ENCODE data around the gene ABCC11. TPM values are rescaled to one million over a fixed set of nuclear protein-coding genes. Genes with fewer than 3 reads are reported as not detected.

ABCC11 gene
- total and polyA plus RNA-seq, 2 experiments from 2014 or later: 0.10 TPM; not detected in 1

DNA sequence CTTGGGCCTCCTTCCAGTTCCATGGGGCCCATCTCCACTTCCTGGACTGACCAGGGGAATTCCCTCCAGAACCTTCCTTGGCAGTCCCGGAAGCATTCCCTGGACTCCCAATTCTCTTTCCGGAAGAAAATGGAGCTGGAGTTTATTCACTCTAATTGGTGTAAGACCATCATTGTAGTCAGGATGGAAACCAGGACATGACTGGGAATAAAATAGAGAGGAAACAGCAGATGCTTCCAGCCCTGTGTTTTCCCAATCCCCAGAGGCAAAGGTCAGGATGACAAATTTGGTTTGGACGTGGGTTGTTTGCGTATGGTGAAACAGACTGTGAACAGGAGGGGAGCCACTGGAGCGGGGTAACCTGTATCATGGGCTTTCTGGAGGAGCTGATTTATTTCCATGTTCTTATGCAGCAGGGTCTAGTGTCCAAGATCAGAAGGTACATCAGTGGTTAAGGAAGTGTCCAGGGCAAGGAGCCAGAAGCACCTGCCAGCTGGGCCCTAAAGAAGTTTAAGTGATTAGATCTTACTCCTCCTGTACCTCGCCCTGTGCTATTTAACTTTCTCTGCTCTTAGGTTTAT is 11.7 kb downstream of the ABCC11 start:
- TF ChIP-seq POLR2AphosphoS5 (IDR thresholded peaks at IDR 0.05; ENCODE audit: low read depth) (no peak), NANOG (IDR thresholded peaks at IDR 0.05; ENCODE audit: borderline replicate concordance) (no peak), ZNF331 (CRISPR knock-in tag; IDR thresholded peaks at IDR 0.05; ENCODE audit: low read depth) (no peak), EZH2 (IDR thresholded peaks at IDR 0.05; ENCODE audit: low read depth, unreplicated experiment) (no peak), ZNF114 (CRISPR knock-in tag; IDR thresholded peaks at IDR 0.05) (no peak)
- TF ChIP-seq, protein P1, sequence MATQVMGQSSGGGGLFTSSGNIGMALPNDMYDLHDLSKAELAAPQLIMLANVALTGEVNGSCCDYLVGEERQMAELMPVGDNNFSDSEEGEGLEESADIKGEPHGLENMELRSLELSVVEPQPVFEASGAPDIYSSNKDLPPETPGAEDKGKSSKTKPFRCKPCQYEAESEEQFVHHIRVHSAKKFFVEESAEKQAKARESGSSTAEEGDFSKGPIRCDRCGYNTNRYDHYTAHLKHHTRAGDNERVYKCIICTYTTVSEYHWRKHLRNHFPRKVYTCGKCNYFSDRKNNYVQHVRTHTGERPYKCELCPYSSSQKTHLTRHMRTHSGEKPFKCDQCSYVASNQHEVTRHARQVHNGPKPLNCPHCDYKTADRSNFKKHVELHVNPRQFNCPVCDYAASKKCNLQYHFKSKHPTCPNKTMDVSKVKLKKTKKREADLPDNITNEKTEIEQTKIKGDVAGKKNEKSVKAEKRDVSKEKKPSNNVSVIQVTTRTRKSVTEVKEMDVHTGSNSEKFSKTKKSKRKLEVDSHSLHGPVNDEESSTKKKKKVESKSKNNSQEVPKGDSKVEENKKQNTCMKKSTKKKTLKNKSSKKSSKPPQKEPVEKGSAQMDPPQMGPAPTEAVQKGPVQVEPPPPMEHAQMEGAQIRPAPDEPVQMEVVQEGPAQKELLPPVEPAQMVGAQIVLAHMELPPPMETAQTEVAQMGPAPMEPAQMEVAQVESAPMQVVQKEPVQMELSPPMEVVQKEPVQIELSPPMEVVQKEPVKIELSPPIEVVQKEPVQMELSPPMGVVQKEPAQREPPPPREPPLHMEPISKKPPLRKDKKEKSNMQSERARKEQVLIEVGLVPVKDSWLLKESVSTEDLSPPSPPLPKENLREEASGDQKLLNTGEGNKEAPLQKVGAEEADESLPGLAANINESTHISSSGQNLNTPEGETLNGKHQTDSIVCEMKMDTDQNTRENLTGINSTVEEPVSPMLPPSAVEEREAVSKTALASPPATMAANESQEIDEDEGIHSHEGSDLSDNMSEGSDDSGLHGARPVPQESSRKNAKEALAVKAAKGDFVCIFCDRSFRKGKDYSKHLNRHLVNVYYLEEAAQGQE (IDR thresholded peaks at IDR 0.05; ENCODE audit: unreplicated experiment): no peak
- TF ChIP-seq, protein P2, sequence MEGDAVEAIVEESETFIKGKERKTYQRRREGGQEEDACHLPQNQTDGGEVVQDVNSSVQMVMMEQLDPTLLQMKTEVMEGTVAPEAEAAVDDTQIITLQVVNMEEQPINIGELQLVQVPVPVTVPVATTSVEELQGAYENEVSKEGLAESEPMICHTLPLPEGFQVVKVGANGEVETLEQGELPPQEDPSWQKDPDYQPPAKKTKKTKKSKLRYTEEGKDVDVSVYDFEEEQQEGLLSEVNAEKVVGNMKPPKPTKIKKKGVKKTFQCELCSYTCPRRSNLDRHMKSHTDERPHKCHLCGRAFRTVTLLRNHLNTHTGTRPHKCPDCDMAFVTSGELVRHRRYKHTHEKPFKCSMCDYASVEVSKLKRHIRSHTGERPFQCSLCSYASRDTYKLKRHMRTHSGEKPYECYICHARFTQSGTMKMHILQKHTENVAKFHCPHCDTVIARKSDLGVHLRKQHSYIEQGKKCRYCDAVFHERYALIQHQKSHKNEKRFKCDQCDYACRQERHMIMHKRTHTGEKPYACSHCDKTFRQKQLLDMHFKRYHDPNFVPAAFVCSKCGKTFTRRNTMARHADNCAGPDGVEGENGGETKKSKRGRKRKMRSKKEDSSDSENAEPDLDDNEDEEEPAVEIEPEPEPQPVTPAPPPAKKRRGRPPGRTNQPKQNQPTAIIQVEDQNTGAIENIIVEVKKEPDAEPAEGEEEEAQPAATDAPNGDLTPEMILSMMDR (conservative IDR thresholded peaks at IDR 0.05; ENCODE audit: low read depth in 2 of 2): no peak
- TF ChIP-seq, protein P3, sequence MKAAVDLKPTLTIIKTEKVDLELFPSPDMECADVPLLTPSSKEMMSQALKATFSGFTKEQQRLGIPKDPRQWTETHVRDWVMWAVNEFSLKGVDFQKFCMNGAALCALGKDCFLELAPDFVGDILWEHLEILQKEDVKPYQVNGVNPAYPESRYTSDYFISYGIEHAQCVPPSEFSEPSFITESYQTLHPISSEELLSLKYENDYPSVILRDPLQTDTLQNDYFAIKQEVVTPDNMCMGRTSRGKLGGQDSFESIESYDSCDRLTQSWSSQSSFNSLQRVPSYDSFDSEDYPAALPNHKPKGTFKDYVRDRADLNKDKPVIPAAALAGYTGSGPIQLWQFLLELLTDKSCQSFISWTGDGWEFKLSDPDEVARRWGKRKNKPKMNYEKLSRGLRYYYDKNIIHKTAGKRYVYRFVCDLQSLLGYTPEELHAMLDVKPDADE (IDR thresholded peaks at IDR 0.05): no peak
- Histone ChIP-seq H2AFZ (peak overlapping the region; percentile 52; the same call in 1 of the 2 replicates), H3K27ac (ENCODE audit: low read depth) (no peak overlapping the region), H3K4me1 (ENCODE audit: insufficient read depth) (no peaks in the 10 kb centered on the region), H3K36me3 (ENCODE audit: insufficient read depth) (no peaks in the 10 kb centered on the region), H4K20me1 (replicated peaks; ENCODE audit: insufficient read depth) (no peaks in the 10 kb centered on the region), H3K4me2 (no peak overlapping the region), H3F3A (replicated peaks; ENCODE audit: low read depth) (no peaks in the 10 kb centered on the region), H3K27me3 (ENCODE audit: insufficient read depth) (no peaks in the 10 kb centered on the region), H3K79me2 (replicated peaks; ENCODE audit: insufficient read depth) (no peaks in the 10 kb centered on the region), H3K9me2 (ENCODE audit: insufficient read depth) (peaks cover 9% of the 10 kb centered on the region; the same call in 1 of the 2 replicates), H3K4me3 (no peak overlapping the region)
- H3K27me3 Mint-ChIP-seq (ENCODE audit: insufficient read depth, low read depth, poor library complexity): no peaks in the 10 kb centered on the region
- H3K4me1 Mint-ChIP-seq: peaks cover 6% of the 10 kb centered on the region; the same call in 2 of the 3 replicates
- ATAC-seq: no peak
- DNase-seq (ENCODE audit: low spot score): no peak
- H3K4me3 Mint-ChIP-seq: no peak overlapping the region
- H3K36me3 Mint-ChIP-seq (ENCODE audit: low read depth): peaks cover 5% of the 10 kb centered on the region; the same call in 2 of the 3 replicates
- peaks cover 10% of the 10 kb centered on the region for H3K9me3 Mint-ChIP-seq
- no peak overlapping the region for H3K27ac Mint-ChIP-seq
